Ovary (tissue), 3 donors: Measurements from ENCODE around the gene TMPRSS13.

ENCODE experiments used
- EP300 ChIP-seq: sonication (generic); formaldehyde crosslinking; IDR thresholded peaks from one replicate; pipeline ENCODE4 v1.6.1; 2017; ENCODE audit warnings: antibody characterized with exemption
- POLR2A ChIP-seq: fragments of 450-650 bp; IDR thresholded peaks from one replicate; pipeline ENCODE4 v1.6.1; 2017; ENCODE audit warnings: antibody characterized with exemption, mild to moderate bottlenecking, moderate library complexity
- TF ChIP-seq, protein P1 (sequence below), 3 donors: fragments of 450-650 bp in 2 of 3; fragments of 200-600 bp in 1 of 3; IDR thresholded peaks; one replicate each; pipeline versions ENCODE4 v1.5.1 to v1.8.0; 2016 to 2022; ENCODE audit warnings: antibody characterized with exemption in 3 of 3, mild to moderate bottlenecking in 1 of 3
- donor health status: DM: no; HTN: no; CAD: no.

DNA sequence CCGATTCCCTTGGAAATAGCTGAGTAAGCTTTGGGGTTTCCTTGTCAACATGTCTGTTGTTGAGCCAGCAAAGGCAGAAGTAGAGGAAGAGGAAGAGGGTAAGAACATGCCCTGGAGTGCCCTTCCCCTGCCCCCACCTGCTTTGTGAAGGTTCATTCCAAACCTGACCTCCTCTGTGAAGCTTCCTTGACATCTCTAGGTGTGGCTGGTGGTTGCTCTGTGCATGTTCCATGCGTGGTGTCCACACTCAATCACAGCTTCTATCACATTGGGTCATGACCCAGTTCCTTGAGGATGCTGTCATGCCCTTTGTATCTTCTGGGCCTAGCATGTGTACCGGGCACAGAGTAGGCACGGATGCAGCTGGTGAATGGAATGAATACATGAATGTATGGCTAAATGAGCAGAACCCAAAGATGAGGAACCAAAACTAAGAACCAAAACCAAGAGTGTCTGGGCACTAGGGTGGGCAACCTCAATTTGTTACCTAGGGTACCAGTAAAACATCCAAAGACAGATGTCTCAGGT lies 29.0 kb downstream of the TMPRSS13 start:
- TF ChIP-seq, protein P1, sequence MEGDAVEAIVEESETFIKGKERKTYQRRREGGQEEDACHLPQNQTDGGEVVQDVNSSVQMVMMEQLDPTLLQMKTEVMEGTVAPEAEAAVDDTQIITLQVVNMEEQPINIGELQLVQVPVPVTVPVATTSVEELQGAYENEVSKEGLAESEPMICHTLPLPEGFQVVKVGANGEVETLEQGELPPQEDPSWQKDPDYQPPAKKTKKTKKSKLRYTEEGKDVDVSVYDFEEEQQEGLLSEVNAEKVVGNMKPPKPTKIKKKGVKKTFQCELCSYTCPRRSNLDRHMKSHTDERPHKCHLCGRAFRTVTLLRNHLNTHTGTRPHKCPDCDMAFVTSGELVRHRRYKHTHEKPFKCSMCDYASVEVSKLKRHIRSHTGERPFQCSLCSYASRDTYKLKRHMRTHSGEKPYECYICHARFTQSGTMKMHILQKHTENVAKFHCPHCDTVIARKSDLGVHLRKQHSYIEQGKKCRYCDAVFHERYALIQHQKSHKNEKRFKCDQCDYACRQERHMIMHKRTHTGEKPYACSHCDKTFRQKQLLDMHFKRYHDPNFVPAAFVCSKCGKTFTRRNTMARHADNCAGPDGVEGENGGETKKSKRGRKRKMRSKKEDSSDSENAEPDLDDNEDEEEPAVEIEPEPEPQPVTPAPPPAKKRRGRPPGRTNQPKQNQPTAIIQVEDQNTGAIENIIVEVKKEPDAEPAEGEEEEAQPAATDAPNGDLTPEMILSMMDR (IDR thresholded peaks at IDR 0.05), result no peak
- no peak for TF ChIP-seq EP300
- no peak for TF ChIP-seq POLR2A
